Breast epithelium (tissue), 4 donors: ENCODE results near the gene GSTO1. TPM values are rescaled to one million over a fixed set of nuclear protein-coding genes. Genes with fewer than 3 reads are reported as not detected.

Source experiments
- DNase-seq, 2 donors: peaks; one replicate each; pipeline ENCODE4 v3.0.0-alpha.2; 2019; ENCODE audit warnings: low spot score in 2 of 2
- H3K27ac ChIP-seq, 2 donors: fragments of 200-600 bp; sonication (generic) in 1 of 2; one replicate each; pipeline ENCODE4 v1.5.1; 2016 to 2019; ENCODE audit warnings: mild to moderate bottlenecking in 1 of 2
- H3K27me3 ChIP-seq, 2 donors: fragments of 200-600 bp; sonication (generic) in 1 of 2; one replicate each; pipeline versions ENCODE4 v1.5.1 to v1.6.0; 2017 to 2019; ENCODE audit warnings: control low read depth in 1 of 2, mild to moderate bottlenecking in 1 of 2
- H3K36me3 ChIP-seq: fragments of 200-600 bp; one replicate; pipeline ENCODE4 v1.5.1; 2019
- H3K4me1 ChIP-seq, 2 donors: fragments of 200-600 bp; sonication (generic); one replicate each; pipeline ENCODE4 v1.5.1; 2016 to 2019; ENCODE audit warnings: control low read depth in 1 of 2
- H3K4me3 ChIP-seq, 3 donors: fragments of 200-600 bp; sonication (generic); 1 replicate in 2 of 3; 2 replicates in 1 of 3; pipeline ENCODE4 v1.5.1; 2016 to 2019; ENCODE audit warnings: mild to moderate bottlenecking in 3 of 3, moderate library complexity in 2 of 3
- H3K9me3 ChIP-seq, 2 donors: fragments of 200-600 bp; sonication (generic) in 1 of 2; one replicate each; pipeline ENCODE4 v1.5.1; 2016 to 2019; ENCODE audit warnings: control low read depth in 1 of 2
- CTCF ChIP-seq, 3 donors: fragments of 450-650 bp; IDR thresholded peaks; one replicate each; pipeline ENCODE4 v1.5.1; 2016 to 2017; ENCODE audit warnings: antibody characterized with exemption in 3 of 3, mild to moderate bottlenecking in 3 of 3, moderate library complexity in 3 of 3
- POLR2A ChIP-seq: fragments of 450-650 bp; IDR thresholded peaks from one replicate; pipeline ENCODE4 v1.6.1; 2016; ENCODE audit warnings: antibody characterized with exemption, mild to moderate bottlenecking, moderate library complexity
- POLR2AphosphoS5 ChIP-seq, 3 donors: sonication (generic); formaldehyde crosslinking; IDR thresholded peaks; one replicate each; pipeline ENCODE4 v1.6.1; 2017; ENCODE audit warnings: antibody characterized with exemption in 3 of 3
- intact Hi-C: fragments of 100-400 bp; cut with DNase I; formaldehyde crosslinking; loops from one replicate; pipeline ENCODE4 v1.15.1; 2023; ENCODE audit warnings: low total_unique reads
- total RNA-seq, 3 donors: library from RNA; depleted of rRNA; stranded (reverse); fragments of >200 nt; gene quantifications; one replicate each; pipeline ENCODE4 v1.1.0, GENCODE V29; 2016

GSTO1 gene
- total RNA-seq, 3 donors from 2014 or later, result 81.6 to 123 (median 82.4) TPM

GRCh38 chr10:104268405-104268712, 13.7 kb downstream of the GSTO1 start:
- Histone ChIP-seq H3K36me3 (no peaks in the 10 kb centered on the region), H3K9me3 (no peaks in the 10 kb centered on the region), H3K27me3 (no peaks in the 10 kb centered on the region), H3K27ac (peak overlapping the region; percentile 76 to 96), H3K4me3 (peak overlapping the region; percentile 60 to 97 (median 60)), H3K4me1 (no peaks in the 10 kb centered on the region)
- TF ChIP-seq POLR2A, result no peak
- no peak for TF ChIP-seq POLR2AphosphoS5 (IDR thresholded peaks at IDR 0.05)
- DNase-seq, result no peak
- intact Hi-C loops, result no loop called here

GRCh38 chr10:104268713-104269645, 14.3 kb downstream of the GSTO1 start, which contains the start of gene GSTO2:
Gene GSTO2, plus strand, starts transcription at chr10:104269184. Its CDS starts 5,732 bp downstream, at chr10:104274916.
- Histone ChIP-seq H3K36me3 (no peaks in the 10 kb centered on the region), H3K27ac (peak within 1 kb of the TSS; percentile 76 to 96), H3K27me3 (no peaks in the 10 kb centered on the region), H3K4me1 (no peaks in the 10 kb centered on the region), H3K4me3 (peak within 1 kb of the TSS; percentile 60 to 97 (median 60)), H3K9me3 (no peaks in the 10 kb centered on the region)
- peak; percentile 77 for TF ChIP-seq POLR2A
- peak; percentile 88 to 92 (median 89) for TF ChIP-seq POLR2AphosphoS5 (IDR thresholded peaks at IDR 0.05)
- no peak for TF ChIP-seq CTCF (IDR thresholded peaks at IDR 0.05)
- intact Hi-C loops, result no loop called here
- peak; percentile 99 for DNase-seq

GRCh38 chr10:104273286-104273685, 18.6 kb downstream of the GSTO1 start:
- H3K4me3 ChIP-seq, result no peak overlapping the region
- no peaks in the 10 kb centered on the region for H3K4me1 ChIP-seq
- H3K9me3 ChIP-seq, result no peaks in the 10 kb centered on the region
- no peak for DNase-seq
- no peak overlapping the region for H3K27ac ChIP-seq
- H3K27me3 ChIP-seq, result no peaks in the 10 kb centered on the region
- no peaks in the 10 kb centered on the region for H3K36me3 ChIP-seq
- intact Hi-C loops, result no loop called here
- TF ChIP-seq CTCF (IDR thresholded peaks at IDR 0.05) (no peak), POLR2AphosphoS5 (IDR thresholded peaks at IDR 0.05) (no peak)

- H3K4me3 ChIP-seq, result peak overlapping the region in 2 of 3 donors; percentile 58 to 72
- H3K27me3 ChIP-seq, result no peaks in the 10 kb centered on the region
Measured at GRCh38 chr10:104273899-104274575, 19.3 kb downstream of the GSTO1 start.

More at GRCh38 chr10:104273899-104274575, 19.3 kb downstream of the GSTO1 start:
- TF ChIP-seq POLR2A, result no peak
- no peak for TF ChIP-seq POLR2AphosphoS5 (IDR thresholded peaks at IDR 0.05)
- no peak for TF ChIP-seq CTCF (IDR thresholded peaks at IDR 0.05)
- H3K27ac ChIP-seq, result peak overlapping the region; percentile 71 to 83
- H3K4me1 ChIP-seq, result no peaks in the 10 kb centered on the region
- H3K9me3 ChIP-seq, result no peaks in the 10 kb centered on the region
- no peak for DNase-seq
- H3K36me3 ChIP-seq, result no peaks in the 10 kb centered on the region
- intact Hi-C loops, result no loop called here
